KG1 (cell line): Measurements from ENCODE around the gene TRIP4.
"Not testable (repeated sequence)": the region's sequence is repeated elsewhere in the genome, so short reads cannot be mapped to it uniquely, and the experiment has no call there.

ENCODE experiments used
- DNase-seq: peaks from one replicate; lab custom pipeline; 2025; lab: John Stamatoyannopoulos, UW

TRIP4 gene

GRCh38 chr15:64490598-64491259, 103.1 kb downstream of the TRIP4 start:
- no peak for DNase-seq

- DNase-seq, result no peak
Measured at GRCh38 chr15:64493641-64494040, 106.0 kb downstream of the TRIP4 start.

- DNase-seq, result not testable (repeated sequence)
Measured at GRCh38 chr15:64495968-64496367, 108.3 kb downstream of the TRIP4 start.

GRCh38 chr15:64500695-64501395, 113.2 kb downstream of the TRIP4 start:
- DNase-seq, result no peak

GRCh38 chr15:64501396-64501715, 113.7 kb downstream of the TRIP4 start:
- no peak for DNase-seq

GRCh38 chr15:64502151-64502550, 114.5 kb downstream of the TRIP4 start:
- no peak for DNase-seq

- no peak for DNase-seq
Measured at GRCh38 chr15:64502551-64502950, 114.9 kb downstream of the TRIP4 start.

- no peak for DNase-seq
Measured at GRCh38 chr15:64503197-64503596, 115.6 kb downstream of the TRIP4 start.

- DNase-seq, result no peak
Measured at GRCh38 chr15:64503640-64504039, 116.0 kb downstream of the TRIP4 start.
